Measurements from ENCODE around the gene PDHB.

- TF ChIP-seq CTCF (IDR thresholded peaks at IDR 0.05) (no peak), POLR2A (IDR thresholded peaks at IDR 0.05) (no peak)
These were observed 25.5 kb upstream of the PDHB start for GRCh38 chr3:58459160-58459559.
